Measurements from ENCODE around the gene SLX4. TPM values are rescaled to one million over a fixed set of nuclear protein-coding genes. Genes with fewer than 3 reads are reported as not detected.

SLX4 gene
- total RNA-seq, 1 experiment from 2014 or later = 5.1 TPM

DNA sequence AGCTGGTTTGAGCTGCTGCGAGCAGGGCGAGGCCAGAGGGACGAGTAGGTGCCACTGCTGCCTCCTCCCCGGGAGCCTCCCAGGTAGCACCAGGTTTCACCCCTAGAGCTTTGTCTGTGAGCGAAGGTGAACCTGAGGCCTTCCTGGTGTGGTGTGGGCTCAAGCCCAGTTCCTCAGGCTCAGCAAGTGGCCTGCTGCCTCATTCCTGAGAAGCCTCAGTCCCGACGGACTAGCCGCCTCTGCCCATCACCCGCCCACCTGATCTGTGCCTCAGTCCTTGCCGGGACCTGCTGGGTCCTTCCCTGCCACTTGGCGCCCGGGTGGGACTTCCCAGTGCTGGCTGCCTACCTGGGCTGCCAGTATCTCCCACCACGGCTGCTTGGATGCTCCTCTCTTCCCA is 35.9 kb downstream of the SLX4 start:
- intact Hi-C loops (cut with micrococcal nuclease) = no loop called here
- Histone ChIP-seq H3K4me2 (ENCODE audit: low read length) (no peak overlapping the region), H2AFZ (ENCODE audit: low read length) (no peak overlapping the region), H3K4me3 (ENCODE audit: low read length) (no peak overlapping the region), H3K4me1 (ENCODE audit: insufficient read depth, low read length) (no peaks in the 10 kb centered on the region), H3K27ac (ENCODE audit: low read length) (no peak overlapping the region), H4K20me1 (ENCODE audit: low read length) (no peaks in the 10 kb centered on the region), H3K36me3 (ENCODE audit: low read depth, low read length) (no peaks in the 10 kb centered on the region), H3K9ac (ENCODE audit: low read length) (no peak overlapping the region), H3K27me3 (ENCODE audit: low read length) (no peaks in the 10 kb centered on the region), H3K9me2 (replicated peaks; ENCODE audit: low read length) (no peaks in the 10 kb centered on the region), H3K79me2 (ENCODE audit: low read length) (no peaks in the 10 kb centered on the region), H3K9me3 (ENCODE audit: low read length) (no peaks in the 10 kb centered on the region), H3F3A (ENCODE audit: low read length, unreplicated experiment) (no peaks in the 10 kb centered on the region)
- DNase-seq = no peak
- TF ChIP-seq EZH2 (IDR thresholded peaks at IDR 0.05; ENCODE audit: low read length, unreplicated experiment) (no peak), CTCF (conservative IDR thresholded peaks at IDR 0.05; ENCODE audit: low read depth, low read length) (no peak), EZH2phosphoT487 (IDR thresholded peaks at IDR 0.05; ENCODE audit: borderline replicate concordance, low read length) (no peak)
- ChIA-PET CTCF (no interaction called here), POLR2A (ENCODE audit: unreplicated experiment) (no interaction called here)
- ATAC-seq = no peak
- BruUV-seq (replicated peaks) = no TSS peak

GRCh38 chr16:3574195-3574594 is 37.2 kb downstream of the SLX4 start:
- Histone ChIP-seq H4K20me1 (ENCODE audit: low read length) (no peaks in the 10 kb centered on the region), H3K27ac (ENCODE audit: low read length) (no peak overlapping the region), H3K4me2 (ENCODE audit: low read length) (no peak overlapping the region), H3K4me1 (ENCODE audit: insufficient read depth, low read length) (no peaks in the 10 kb centered on the region), H3K27me3 (ENCODE audit: low read length) (no peaks in the 10 kb centered on the region), H3K9me3 (ENCODE audit: low read length) (no peaks in the 10 kb centered on the region), H3K9ac (ENCODE audit: low read length) (no peak overlapping the region), H3K36me3 (ENCODE audit: low read depth, low read length) (no peaks in the 10 kb centered on the region), H3F3A (ENCODE audit: low read length, unreplicated experiment) (no peaks in the 10 kb centered on the region), H3K79me2 (ENCODE audit: low read length) (no peaks in the 10 kb centered on the region), H3K9me2 (replicated peaks; ENCODE audit: low read length) (no peaks in the 10 kb centered on the region), H2AFZ (ENCODE audit: low read length) (no peak overlapping the region), H3K4me3 (ENCODE audit: low read length) (no peak overlapping the region)
- CTCF ChIA-PET = no interaction called here
- BruUV-seq (replicated peaks) = no TSS peak
- DNase-seq (no peak), ATAC-seq (no peak)
- POLR2A ChIA-PET (ENCODE audit: unreplicated experiment) = no interaction called here
- intact Hi-C loops (cut with micrococcal nuclease) = no loop called here
- no peak for TF ChIP-seq CTCF (conservative IDR thresholded peaks at IDR 0.05; ENCODE audit: low read depth, low read length)
- no peak for TF ChIP-seq EZH2 (IDR thresholded peaks at IDR 0.05; ENCODE audit: low read length, unreplicated experiment)
- no peak for TF ChIP-seq EZH2phosphoT487 (IDR thresholded peaks at IDR 0.05; ENCODE audit: borderline replicate concordance, low read length)

DNA sequence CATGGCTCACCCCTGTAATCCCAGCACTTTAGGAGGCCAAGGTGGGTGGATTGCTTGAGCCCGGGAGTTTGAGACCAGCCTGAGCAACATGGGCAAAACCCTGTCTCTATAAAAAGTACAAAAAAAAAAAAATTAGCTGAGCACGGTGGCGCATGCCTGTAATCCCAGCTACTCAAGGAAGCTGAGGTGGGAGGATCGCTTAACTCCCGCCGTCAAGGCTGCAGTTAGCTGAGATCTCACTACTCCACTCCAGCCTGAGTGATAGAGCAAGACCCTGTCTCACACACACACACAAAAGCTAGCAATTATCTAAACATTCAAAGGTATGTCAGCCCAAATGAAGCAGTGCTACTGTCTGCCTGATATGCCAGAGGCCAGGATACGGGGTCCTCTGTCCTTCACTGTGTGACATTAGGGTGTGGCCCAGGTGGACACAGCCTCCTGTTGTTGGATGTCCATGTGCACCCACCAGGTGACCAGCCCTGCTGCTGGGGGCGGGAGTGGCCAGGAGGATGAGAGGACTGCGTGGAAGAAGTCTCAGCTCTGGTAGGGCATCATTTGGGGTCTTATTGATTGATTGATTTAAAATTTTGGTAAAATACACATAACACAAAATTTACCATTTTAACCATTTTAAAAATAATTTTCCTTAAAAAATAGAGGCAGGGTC is 38.1 kb downstream of the SLX4 start:
- Histone ChIP-seq H3K4me3 (ENCODE audit: low read length) (no peak overlapping the region), H3K79me2 (ENCODE audit: low read length) (no peaks in the 10 kb centered on the region), H3K9ac (ENCODE audit: low read length) (no peak overlapping the region), H3F3A (ENCODE audit: low read length, unreplicated experiment) (no peaks in the 10 kb centered on the region), H3K36me3 (ENCODE audit: low read depth, low read length) (no peaks in the 10 kb centered on the region), H3K9me2 (replicated peaks; ENCODE audit: low read length) (no peaks in the 10 kb centered on the region), H3K9me3 (ENCODE audit: low read length) (no peaks in the 10 kb centered on the region), H3K27me3 (ENCODE audit: low read length) (no peaks in the 10 kb centered on the region), H3K27ac (ENCODE audit: low read length) (no peak overlapping the region), H3K4me1 (ENCODE audit: insufficient read depth, low read length) (no peaks in the 10 kb centered on the region), H4K20me1 (ENCODE audit: low read length) (no peaks in the 10 kb centered on the region), H3K4me2 (ENCODE audit: low read length) (no peak overlapping the region), H2AFZ (ENCODE audit: low read length) (no peak overlapping the region)
- POLR2A ChIA-PET (ENCODE audit: unreplicated experiment) = no interaction called here
- TF ChIP-seq EZH2phosphoT487 (IDR thresholded peaks at IDR 0.05; ENCODE audit: borderline replicate concordance, low read length) (no peak), CTCF (conservative IDR thresholded peaks at IDR 0.05; ENCODE audit: low read depth, low read length) (no peak), EZH2 (IDR thresholded peaks at IDR 0.05; ENCODE audit: low read length, unreplicated experiment) (no peak)
- no TSS peak for BruUV-seq (replicated peaks)
- CTCF ChIA-PET = no interaction called here
- no peak for DNase-seq
- no peak for ATAC-seq
- intact Hi-C loops (cut with micrococcal nuclease) = no loop called here

All from PC-3 (cell line).